ENCODE measurements around the gene EXOC6. TPM values are rescaled to one million over a fixed set of nuclear protein-coding genes. Genes with fewer than 3 reads are reported as not detected.

Gene EXOC6
- total and polyA plus RNA-seq, 8 donors = 1.7 to 21.3 (median 4.6) TPM

- H3K27me3 ChIP-seq = no peaks in the 10 kb centered on the region
- no peak for TF ChIP-seq EP300 (IDR thresholded peaks at IDR 0.05)
- no peak for TF ChIP-seq POLR2AphosphoS5 (IDR thresholded peaks at IDR 0.05)
- TF ChIP-seq, protein P1, sequence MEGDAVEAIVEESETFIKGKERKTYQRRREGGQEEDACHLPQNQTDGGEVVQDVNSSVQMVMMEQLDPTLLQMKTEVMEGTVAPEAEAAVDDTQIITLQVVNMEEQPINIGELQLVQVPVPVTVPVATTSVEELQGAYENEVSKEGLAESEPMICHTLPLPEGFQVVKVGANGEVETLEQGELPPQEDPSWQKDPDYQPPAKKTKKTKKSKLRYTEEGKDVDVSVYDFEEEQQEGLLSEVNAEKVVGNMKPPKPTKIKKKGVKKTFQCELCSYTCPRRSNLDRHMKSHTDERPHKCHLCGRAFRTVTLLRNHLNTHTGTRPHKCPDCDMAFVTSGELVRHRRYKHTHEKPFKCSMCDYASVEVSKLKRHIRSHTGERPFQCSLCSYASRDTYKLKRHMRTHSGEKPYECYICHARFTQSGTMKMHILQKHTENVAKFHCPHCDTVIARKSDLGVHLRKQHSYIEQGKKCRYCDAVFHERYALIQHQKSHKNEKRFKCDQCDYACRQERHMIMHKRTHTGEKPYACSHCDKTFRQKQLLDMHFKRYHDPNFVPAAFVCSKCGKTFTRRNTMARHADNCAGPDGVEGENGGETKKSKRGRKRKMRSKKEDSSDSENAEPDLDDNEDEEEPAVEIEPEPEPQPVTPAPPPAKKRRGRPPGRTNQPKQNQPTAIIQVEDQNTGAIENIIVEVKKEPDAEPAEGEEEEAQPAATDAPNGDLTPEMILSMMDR (IDR thresholded peaks at IDR 0.05) = no peak
- TF ChIP-seq POLR2A (IDR thresholded peaks at IDR 0.05) = no peak
- H3K9me3 ChIP-seq = no peaks in the 10 kb centered on the region
- H3K36me3 ChIP-seq = no peaks in the 10 kb centered on the region
- H3K27ac ChIP-seq = no peak overlapping the region
- H3K4me3 ChIP-seq = no peak overlapping the region
- peaks cover 0 to 4% (median 0%) of the 10 kb centered on the region in 4 donors for H3K4me1 ChIP-seq
- intact Hi-C loops (cut with DNase I; ENCODE audit: low total_unique reads) = loop anchor here (10.0 kb wide), 1 partner anchor 52 kb away; no protein-coding TSS in a partner anchor
- WGBS, 5 donors = 97 to 100% (median 100%) methylated on average over 1 of the region's 1 CpG
- DNase-seq = no peak
Observed at GRCh38 chr10:92886334-92886961, 38.1 kb downstream of the EXOC6 start.

DNA sequence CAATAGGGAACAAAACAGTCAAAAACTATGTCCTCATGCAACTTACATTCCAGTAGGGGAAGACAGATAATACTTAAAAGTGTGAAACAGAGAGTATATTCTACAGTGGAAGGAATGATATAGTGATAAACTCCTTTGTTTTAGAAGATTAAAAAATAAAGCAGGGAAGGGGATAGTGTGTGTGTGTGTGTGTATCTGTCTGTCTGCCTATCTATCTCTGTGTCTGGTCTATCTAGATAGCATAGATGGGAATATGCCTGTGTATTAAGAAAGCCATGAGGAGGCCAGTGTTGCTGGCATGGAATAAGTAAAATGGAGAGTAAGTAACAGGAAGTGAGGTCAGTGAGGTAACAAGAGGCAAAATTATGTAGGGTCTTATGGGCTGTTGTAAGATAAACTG lies 42.2 kb downstream of the EXOC6 start:
- TF ChIP-seq POLR2AphosphoS5 (IDR thresholded peaks at IDR 0.05) (no peak), POLR2A (IDR thresholded peaks at IDR 0.05) (no peak), EP300 (IDR thresholded peaks at IDR 0.05) (no peak)
- TF ChIP-seq, protein P1 (IDR thresholded peaks at IDR 0.05) = no peak
- intact Hi-C loops (cut with DNase I; ENCODE audit: low total_unique reads) = no loop called here

DNA sequence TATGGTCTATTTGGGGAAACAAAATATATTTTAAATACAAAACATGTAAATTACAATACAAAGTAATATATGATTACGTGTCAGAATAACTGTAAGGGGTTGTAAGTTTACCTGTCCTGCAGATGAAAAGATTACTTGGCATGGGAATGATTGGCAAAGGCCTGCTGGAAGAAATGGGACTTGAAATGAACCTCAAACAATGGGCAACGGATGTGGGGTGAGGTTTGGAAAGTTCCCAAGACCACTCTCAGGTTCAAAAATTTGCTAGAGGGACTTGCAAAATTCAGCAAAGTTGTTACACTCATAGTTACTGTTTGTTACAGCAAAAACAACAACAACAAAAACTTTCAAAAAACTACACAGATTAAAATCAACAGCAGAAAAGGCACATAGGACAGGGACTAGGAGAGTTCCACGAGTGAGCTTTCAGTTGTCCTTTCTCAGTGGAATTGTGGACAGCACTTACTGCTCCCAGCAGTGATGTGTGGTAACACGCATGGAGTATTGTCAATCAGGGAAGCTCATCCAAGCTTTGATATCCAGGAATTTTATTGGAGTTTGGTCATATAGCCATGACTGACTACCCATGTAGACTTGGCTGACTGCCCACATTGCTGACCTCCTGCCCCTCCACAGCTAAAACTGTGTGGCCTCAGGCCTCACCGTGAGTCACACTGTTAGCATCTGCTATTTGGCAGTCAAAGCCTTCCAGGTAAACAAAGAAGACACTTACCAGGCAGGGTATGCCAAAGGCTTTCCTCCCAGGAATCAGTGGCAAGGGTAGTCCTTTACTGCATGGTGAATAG lies 43.8 kb downstream of the EXOC6 start:
- intact Hi-C loops (cut with DNase I; ENCODE audit: low total_unique reads) = no loop called here
- DNase-seq = peak; percentile 51 to 53
- no peaks in the 10 kb centered on the region for H3K9me3 ChIP-seq
- no peak overlapping the region for H3K4me3 ChIP-seq
- WGBS, 5 donors = 58 to 70% (median 63%) methylated on average over 5 of the region's 5 CpGs
- H3K27ac ChIP-seq = no peak overlapping the region
- H3K27me3 ChIP-seq = no peaks in the 10 kb centered on the region
- TF ChIP-seq, protein P1 (IDR thresholded peaks at IDR 0.05) = no peak
- TF ChIP-seq POLR2AphosphoS5 (IDR thresholded peaks at IDR 0.05) = no peak
- TF ChIP-seq EP300 (IDR thresholded peaks at IDR 0.05) = no peak
- no peak for TF ChIP-seq POLR2A (IDR thresholded peaks at IDR 0.05)
- peaks cover 4 to 26% (median 17%) of the 10 kb centered on the region in 4 donors for H3K4me1 ChIP-seq
- H3K36me3 ChIP-seq = peaks cover 0 to 5% (median 1%) of the 10 kb centered on the region in 4 donors

More for the DNA sequence above, 42.2 kb downstream of the EXOC6 start:
- Histone ChIP-seq H3K27me3 (no peaks in the 10 kb centered on the region), H3K4me3 (no peak overlapping the region), H3K4me1 (peaks cover 4 to 26% (median 17%) of the 10 kb centered on the region in 4 donors), H3K36me3 (peaks cover 0 to 4% (median 0%) of the 10 kb centered on the region in 4 donors), H3K27ac (no peak overlapping the region), H3K9me3 (no peaks in the 10 kb centered on the region)
- no peak for DNase-seq

- H3K27ac ChIP-seq = no peak overlapping the region
- no peak overlapping the region for H3K4me3 ChIP-seq
- H3K9me3 ChIP-seq = no peaks in the 10 kb centered on the region
- peaks cover 0 to 11% (median 7%) of the 10 kb centered on the region in 4 donors for H3K36me3 ChIP-seq
- TF ChIP-seq EP300 (IDR thresholded peaks at IDR 0.05) (no peak), POLR2A (IDR thresholded peaks at IDR 0.05) (no peak)
- H3K27me3 ChIP-seq = no peaks in the 10 kb centered on the region
- intact Hi-C loops (cut with DNase I; ENCODE audit: low total_unique reads) = no loop called here
- WGBS, 5 donors = 57 to 67% (median 60%) methylated on average over 3 of the region's 3 CpGs
- peaks cover 4 to 26% (median 17%) of the 10 kb centered on the region in 4 donors for H3K4me1 ChIP-seq
- no peak for DNase-seq
Observed at GRCh38 chr10:92892691-92893054, 44.4 kb downstream of the EXOC6 start.
